ENCODE measurements around the gene ARAP2.

GRCh38 chr4:36088542-36088941 is 155.8 kb downstream of the ARAP2 start:
- no peak for TF ChIP-seq CTCF (conservative IDR thresholded peaks at IDR 0.05)
- no peak for TF ChIP-seq EZH2 (IDR thresholded peaks at IDR 0.05; ENCODE audit: low read depth)

Measured in PC-9 (cell line).